GM23338 (cell line): ENCODE data around the gene NABP1. TPM values are rescaled to one million over a fixed set of nuclear protein-coding genes. Genes with fewer than 3 reads are reported as not detected.

Experiments used
- ATAC-seq: fragments of 200-7000 bp; cut with Tn5 transposase; 3 replicates; pipeline ENCODE4 v1.9.1; 2020
- DNase-seq: peaks from one replicate; pipeline ENCODE4 v3.0.0-alpha.2; 2015; ENCODE audit warnings: low spot score
- H2AFZ ChIP-seq: fragments of 200-600 bp; sonication (generic); 2 replicates; pipeline ENCODE4 v1.8.0; 2016; ENCODE audit warnings: antibody characterized with exemption, mild to moderate bottlenecking, moderate library complexity
- H3F3A ChIP-seq: fragments of 200-600 bp; sonication (generic); replicated peaks from 2 replicates; pipeline ENCODE4 v1.8.0; 2017; ENCODE audit warnings: antibody characterized with exemption, mixed run types, low read depth
- H3K27ac ChIP-seq: fragments of 200-600 bp; sonication (generic); 2 replicates; pipeline ENCODE4 v1.6.1; 2016; ENCODE audit warnings: low read depth
- H3K27me3 ChIP-seq: fragments of 200-600 bp; sonication (generic); 2 replicates; pipeline ENCODE4 v1.8.0; 2016; ENCODE audit warnings: mild to moderate bottlenecking, mixed run types, moderate library complexity; ENCODE audit not compliant: insufficient read depth
- H3K36me3 ChIP-seq: fragments of 200-600 bp; sonication (generic); 2 replicates; pipeline ENCODE4 v1.8.0; 2016; ENCODE audit warnings: mild to moderate bottlenecking; ENCODE audit not compliant: insufficient read depth
- H3K4me1 ChIP-seq: fragments of 200-600 bp; sonication (generic); 2 replicates; pipeline ENCODE4 v1.8.0; 2016; ENCODE audit warnings: mild to moderate bottlenecking, moderate library complexity; ENCODE audit not compliant: insufficient read depth
- H3K4me2 ChIP-seq: fragments of 200-600 bp; sonication (generic); 2 replicates; pipeline ENCODE4 v1.7.1; 2017; ENCODE audit warnings: mixed run types
- H3K4me3 ChIP-seq: fragments of 200-600 bp; sonication (generic); 2 replicates; pipeline ENCODE4 v1.6.1; 2016; ENCODE audit warnings: mixed run types
- H3K79me2 ChIP-seq: fragments of 200-600 bp; sonication (generic); replicated peaks from 2 replicates; pipeline ENCODE4 v1.8.0; 2017; ENCODE audit warnings: mild to moderate bottlenecking; ENCODE audit not compliant: insufficient read depth
- H3K9me2 ChIP-seq: fragments of 200-600 bp; sonication (generic); 2 replicates; pipeline ENCODE4 v1.8.0; 2017; ENCODE audit not compliant: insufficient read depth
- H4K20me1 ChIP-seq: fragments of 200-600 bp; sonication (generic); replicated peaks from 2 replicates; pipeline ENCODE4 v1.8.0; 2017; ENCODE audit warnings: mild to moderate bottlenecking; ENCODE audit not compliant: insufficient read depth
- H3K27ac Mint-ChIP-seq: 2 replicates; pipeline ENCODE4 v1.8.0; 2020; ENCODE audit warnings: inconsistent platforms, mild to moderate bottlenecking, moderate library complexity, mixed read lengths
- H3K27me3 Mint-ChIP-seq: 3 replicates; pipeline ENCODE4 v1.8.0; 2022; ENCODE audit warnings: low read depth, mild to moderate bottlenecking, moderate library complexity, mixed read lengths, inconsistent platforms; ENCODE audit not compliant: insufficient read depth, poor library complexity
- H3K36me3 Mint-ChIP-seq: 3 replicates; pipeline ENCODE4 v1.8.0; 2021; ENCODE audit warnings: low read depth, mild to moderate bottlenecking, inconsistent platforms, moderate library complexity, mixed read lengths
- H3K4me1 Mint-ChIP-seq: 3 replicates; pipeline ENCODE4 v1.8.0; 2020; ENCODE audit warnings: mild to moderate bottlenecking, inconsistent platforms, mixed read lengths
- H3K4me3 Mint-ChIP-seq: 3 replicates; pipeline ENCODE4 v1.8.0; 2021; ENCODE audit warnings: moderate library complexity, mild to moderate bottlenecking, inconsistent platforms, mixed read lengths
- H3K9me3 Mint-ChIP-seq: 3 replicates; pipeline ENCODE4 v1.8.0; 2020; ENCODE audit warnings: moderate library complexity, mild to moderate bottlenecking, inconsistent platforms, mixed read lengths
- polyA plus RNA-seq: library from polyadenylated mRNA; unstranded; fragments of >200 nt; fragmentation: Nextera tagmentation; extraction: Ambion mirVana; gene quantifications from 2 replicates; pipeline ENCODE4 v1.2.1, GENCODE V29; 2016
- total RNA-seq: library from RNA; depleted of rRNA; stranded (reverse); fragments of >200 nt; shearing (Covaris generic); gene quantifications from 2 replicates; pipeline ENCODE4 v1.2.3, GENCODE V29; 2014
- TF ChIP-seq, protein P1 (sequence below), 2 experiments: fragments of 200-600 bp in 1 of 2; sonication (generic) in 1 of 2; conservative IDR thresholded peaks; 2 replicates each; pipeline versions ENCODE4 v1.5.1 to v1.6.1; 2016 to 2017; ENCODE audit warnings: antibody characterized with exemption in 2 of 2, low read depth in 2 of 2, mild to moderate bottlenecking in 2 of 2, moderate library complexity in 1 of 2
- TF ChIP-seq, protein P2 (sequence below): fragments of 250-450 bp; sonication (Bioruptor Pico); IDR thresholded peaks from 2 replicates; pipeline ENCODE4 v1.5.0; 2020; ENCODE audit warnings: mild to moderate bottlenecking, moderate library complexity

The NABP1 gene
- total and polyA plus RNA-seq, 2 experiments from 2014 or later, result 5.2 to 5.6 TPM

DNA sequence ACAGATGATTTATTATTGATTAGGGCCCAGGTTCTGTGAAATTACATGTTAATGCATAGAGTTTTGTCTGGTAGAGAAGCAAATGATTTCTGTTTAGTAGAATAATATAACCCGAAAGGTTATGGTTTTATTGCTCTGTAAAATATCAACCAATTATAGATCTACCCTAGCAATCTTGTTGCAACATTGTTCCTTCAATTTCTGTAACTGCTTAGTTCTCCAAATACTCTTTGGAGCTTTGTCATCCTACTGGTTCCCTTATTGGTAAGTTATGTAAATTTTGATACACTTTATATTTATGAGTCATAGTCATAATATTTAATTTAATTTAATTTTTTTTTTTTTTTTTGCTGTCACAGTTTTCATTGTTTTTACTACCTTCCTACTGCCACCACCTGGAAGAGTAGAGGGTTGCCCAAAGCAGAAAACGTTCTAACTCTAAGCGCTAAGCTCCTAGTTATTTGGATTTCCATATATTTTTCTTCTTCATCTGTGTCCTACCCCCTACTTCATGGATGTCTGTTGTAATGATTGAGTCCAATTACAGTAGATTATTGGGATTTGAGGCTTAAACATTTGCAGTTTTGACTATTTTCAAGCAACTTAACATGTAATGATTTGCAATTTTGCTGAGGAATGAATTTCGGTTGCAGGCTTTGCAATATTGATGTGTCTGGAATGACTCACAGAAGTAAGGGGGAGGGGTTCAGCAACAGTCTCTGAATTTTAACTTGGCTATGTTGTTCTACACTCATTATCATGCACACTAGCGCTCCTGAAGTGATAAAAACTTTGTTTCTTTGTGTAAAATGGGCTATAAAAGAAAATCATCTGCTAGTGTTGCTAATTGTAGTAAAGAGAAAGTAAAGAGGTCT lies 51.1 kb downstream of the NABP1 start:
- Mint-ChIP-seq H3K9me3 (no peaks in the 10 kb centered on the region), H3K27ac (no peak overlapping the region), H3K27me3 (no peaks in the 10 kb centered on the region), H3K4me3 (no peak overlapping the region), H3K4me1 (peaks cover 3% of the 10 kb centered on the region; the same call in 2 of the 3 replicates), H3K36me3 (no peaks in the 10 kb centered on the region)
- 0 out of 2 replicates have a peak, but pooled peaks cover 3% of the 10 kb centered on the region for H3K9me2 ChIP-seq
- DNase-seq (peak; percentile 21), ATAC-seq (peak; percentile 33; the same call in 2 of the 3 replicates)
- H2AFZ ChIP-seq, result peak overlapping the region; percentile 15; the same call in 1 of the 2 replicates
- H3K36me3 ChIP-seq, result no peaks in the 10 kb centered on the region
- no peaks in the 10 kb centered on the region for H4K20me1 ChIP-seq
- no peaks in the 10 kb centered on the region for H3F3A ChIP-seq
- H3K79me2 ChIP-seq, result no peaks in the 10 kb centered on the region
- H3K4me1 ChIP-seq, result peaks cover 19% of the 10 kb centered on the region; the same call in 1 of the 2 replicates
- H3K27ac ChIP-seq, result no peak overlapping the region
- no peak overlapping the region for H3K4me2 ChIP-seq
- no peaks in the 10 kb centered on the region for H3K27me3 ChIP-seq
- TF ChIP-seq, protein P1, sequence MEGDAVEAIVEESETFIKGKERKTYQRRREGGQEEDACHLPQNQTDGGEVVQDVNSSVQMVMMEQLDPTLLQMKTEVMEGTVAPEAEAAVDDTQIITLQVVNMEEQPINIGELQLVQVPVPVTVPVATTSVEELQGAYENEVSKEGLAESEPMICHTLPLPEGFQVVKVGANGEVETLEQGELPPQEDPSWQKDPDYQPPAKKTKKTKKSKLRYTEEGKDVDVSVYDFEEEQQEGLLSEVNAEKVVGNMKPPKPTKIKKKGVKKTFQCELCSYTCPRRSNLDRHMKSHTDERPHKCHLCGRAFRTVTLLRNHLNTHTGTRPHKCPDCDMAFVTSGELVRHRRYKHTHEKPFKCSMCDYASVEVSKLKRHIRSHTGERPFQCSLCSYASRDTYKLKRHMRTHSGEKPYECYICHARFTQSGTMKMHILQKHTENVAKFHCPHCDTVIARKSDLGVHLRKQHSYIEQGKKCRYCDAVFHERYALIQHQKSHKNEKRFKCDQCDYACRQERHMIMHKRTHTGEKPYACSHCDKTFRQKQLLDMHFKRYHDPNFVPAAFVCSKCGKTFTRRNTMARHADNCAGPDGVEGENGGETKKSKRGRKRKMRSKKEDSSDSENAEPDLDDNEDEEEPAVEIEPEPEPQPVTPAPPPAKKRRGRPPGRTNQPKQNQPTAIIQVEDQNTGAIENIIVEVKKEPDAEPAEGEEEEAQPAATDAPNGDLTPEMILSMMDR (conservative IDR thresholded peaks at IDR 0.05; ENCODE audit: low read depth in 2 of 2), result peak; percentile 31 to 35; a peak in 3 of 4 replicates
- TF ChIP-seq, protein P2, sequence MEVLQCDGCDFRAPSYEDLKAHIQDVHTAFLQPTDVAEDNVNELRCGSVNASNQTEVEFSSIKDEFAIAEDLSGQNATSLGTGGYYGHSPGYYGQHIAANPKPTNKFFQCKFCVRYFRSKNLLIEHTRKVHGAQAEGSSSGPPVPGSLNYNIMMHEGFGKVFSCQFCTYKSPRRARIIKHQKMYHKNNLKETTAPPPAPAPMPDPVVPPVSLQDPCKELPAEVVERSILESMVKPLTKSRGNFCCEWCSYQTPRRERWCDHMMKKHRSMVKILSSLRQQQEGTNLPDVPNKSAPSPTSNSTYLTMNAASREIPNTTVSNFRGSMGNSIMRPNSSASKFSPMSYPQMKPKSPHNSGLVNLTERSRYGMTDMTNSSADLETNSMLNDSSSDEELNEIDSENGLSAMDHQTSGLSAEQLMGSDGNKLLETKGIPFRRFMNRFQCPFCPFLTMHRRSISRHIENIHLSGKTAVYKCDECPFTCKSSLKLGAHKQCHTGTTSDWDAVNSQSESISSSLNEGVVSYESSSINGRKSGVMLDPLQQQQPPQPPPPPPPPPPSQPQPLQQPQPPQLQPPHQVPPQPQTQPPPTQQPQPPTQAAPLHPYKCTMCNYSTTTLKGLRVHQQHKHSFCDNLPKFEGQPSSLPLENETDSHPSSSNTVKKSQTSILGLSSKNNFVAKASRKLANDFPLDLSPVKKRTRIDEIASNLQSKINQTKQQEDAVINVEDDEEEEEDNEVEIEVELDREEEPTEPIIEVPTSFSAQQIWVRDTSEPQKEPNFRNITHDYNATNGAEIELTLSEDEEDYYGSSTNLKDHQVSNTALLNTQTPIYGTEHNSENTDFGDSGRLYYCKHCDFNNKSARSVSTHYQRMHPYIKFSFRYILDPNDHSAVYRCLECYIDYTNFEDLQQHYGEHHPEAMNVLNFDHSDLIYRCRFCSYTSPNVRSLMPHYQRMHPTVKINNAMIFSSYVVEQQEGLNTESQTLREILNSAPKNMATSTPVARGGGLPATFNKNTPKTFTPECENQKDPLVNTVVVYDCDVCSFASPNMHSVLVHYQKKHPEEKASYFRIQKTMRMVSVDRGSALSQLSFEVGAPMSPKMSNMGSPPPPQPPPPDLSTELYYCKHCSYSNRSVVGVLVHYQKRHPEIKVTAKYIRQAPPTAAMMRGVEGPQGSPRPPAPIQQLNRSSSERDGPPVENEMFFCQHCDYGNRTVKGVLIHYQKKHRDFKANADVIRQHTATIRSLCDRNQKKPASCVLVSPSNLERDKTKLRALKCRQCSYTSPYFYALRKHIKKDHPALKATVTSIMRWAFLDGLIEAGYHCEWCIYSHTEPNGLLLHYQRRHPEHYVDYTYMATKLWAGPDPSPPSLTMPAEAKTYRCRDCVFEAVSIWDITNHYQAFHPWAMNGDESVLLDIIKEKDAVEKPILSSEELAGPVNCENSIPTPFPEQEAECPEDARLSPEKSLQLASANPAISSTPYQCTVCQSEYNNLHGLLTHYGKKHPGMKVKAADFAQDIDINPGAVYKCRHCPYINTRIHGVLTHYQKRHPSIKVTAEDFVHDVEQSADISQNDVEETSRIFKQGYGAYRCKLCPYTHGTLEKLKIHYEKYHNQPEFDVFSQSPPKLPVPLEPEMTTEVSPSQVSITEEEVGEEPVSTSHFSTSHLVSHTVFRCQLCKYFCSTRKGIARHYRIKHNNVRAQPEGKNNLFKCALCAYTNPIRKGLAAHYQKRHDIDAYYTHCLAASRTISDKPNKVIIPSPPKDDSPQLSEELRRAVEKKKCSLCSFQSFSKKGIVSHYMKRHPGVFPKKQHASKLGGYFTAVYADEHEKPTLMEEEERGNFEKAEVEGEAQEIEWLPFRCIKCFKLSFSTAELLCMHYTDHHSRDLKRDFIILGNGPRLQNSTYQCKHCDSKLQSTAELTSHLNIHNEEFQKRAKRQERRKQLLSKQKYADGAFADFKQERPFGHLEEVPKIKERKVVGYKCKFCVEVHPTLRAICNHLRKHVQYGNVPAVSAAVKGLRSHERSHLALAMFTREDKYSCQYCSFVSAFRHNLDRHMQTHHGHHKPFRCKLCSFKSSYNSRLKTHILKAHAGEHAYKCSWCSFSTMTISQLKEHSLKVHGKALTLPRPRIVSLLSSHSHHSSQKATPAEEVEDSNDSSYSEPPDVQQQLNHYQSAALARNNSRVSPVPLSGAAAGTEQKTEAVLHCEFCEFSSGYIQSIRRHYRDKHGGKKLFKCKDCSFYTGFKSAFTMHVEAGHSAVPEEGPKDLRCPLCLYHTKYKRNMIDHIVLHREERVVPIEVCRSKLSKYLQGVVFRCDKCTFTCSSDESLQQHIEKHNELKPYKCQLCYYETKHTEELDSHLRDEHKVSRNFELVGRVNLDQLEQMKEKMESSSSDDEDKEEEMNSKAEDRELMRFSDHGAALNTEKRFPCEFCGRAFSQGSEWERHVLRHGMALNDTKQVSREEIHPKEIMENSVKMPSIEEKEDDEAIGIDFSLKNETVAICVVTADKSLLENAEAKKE (CRISPR knock-in tag), result no peak
- no peak overlapping the region for H3K4me3 ChIP-seq
